Liver (tissue), 9 donors: ENCODE results near the gene TMOD4. TPM values are rescaled to one million over a fixed set of nuclear protein-coding genes. Genes with fewer than 3 reads are reported as not detected.

Experiments used
- DNase-seq: peaks from one replicate; pipeline ENCODE4 v3.0.0-alpha.2; 2017; ENCODE audit warnings: low spot score
- H3K27ac ChIP-seq, 2 donors: one replicate each; pipeline ENCODE4 v1.7.0; 2013; ENCODE audit warnings: inconsistent platforms in 2 of 2, low read length in 2 of 2, control low read depth in 1 of 2, low read depth in 1 of 2, mild to moderate bottlenecking in 1 of 2
- H3K27me3 ChIP-seq, 4 donors: one replicate each; pipeline versions ENCODE4 v1.6.1 to v1.7.0; 2013; ENCODE audit warnings: low read length in 3 of 4, inconsistent platforms in 1 of 4, mild to moderate bottlenecking in 1 of 4, moderate library complexity in 1 of 4; ENCODE audit not compliant: control insufficient read depth in 4 of 4, insufficient read depth in 4 of 4
- H3K36me3 ChIP-seq, 4 donors: one replicate each; pipeline versions ENCODE4 v1.6.1 to v1.7.0; 2013; ENCODE audit warnings: low read length in 3 of 4, mild to moderate bottlenecking in 3 of 4, low read depth in 1 of 4, moderate library complexity in 1 of 4; ENCODE audit not compliant: control insufficient read depth in 4 of 4, insufficient read depth in 3 of 4
- H3K4me1 ChIP-seq, 4 donors: one replicate each; pipeline versions ENCODE4 v1.6.1 to v1.7.0; 2013; ENCODE audit warnings: low read length in 3 of 4, mild to moderate bottlenecking in 3 of 4, moderate library complexity in 1 of 4; ENCODE audit not compliant: control insufficient read depth in 4 of 4, insufficient read depth in 4 of 4
- H3K4me3 ChIP-seq, 3 donors: one replicate each; pipeline versions ENCODE4 v1.6.1 to v1.7.0; 2013; ENCODE audit warnings: low read length in 3 of 3, control low read depth in 1 of 3, low read depth in 1 of 3, mild to moderate bottlenecking in 1 of 3
- H3K9ac ChIP-seq, 2 donors: one replicate each; pipeline ENCODE4 v1.7.0; 2013; ENCODE audit warnings: low read length in 2 of 2, mild to moderate bottlenecking in 2 of 2, moderate library complexity in 2 of 2, control low read depth in 1 of 2, low read depth in 1 of 2
- H3K9me3 ChIP-seq, 4 donors: one replicate each; pipeline versions ENCODE4 v1.6.1 to v1.7.0; 2013; ENCODE audit warnings: low read length in 3 of 4; ENCODE audit not compliant: control insufficient read depth in 4 of 4
- FOXA1 ChIP-seq: IDR thresholded peaks from 2 replicates; pipeline ENCODE4 v1.6.1; 2016; ENCODE audit warnings: antibody characterized with exemption
- FOXA2 ChIP-seq: IDR thresholded peaks from 2 replicates; pipeline ENCODE4 v1.6.1; 2016; ENCODE audit warnings: antibody characterized with exemption
- HNF4A ChIP-seq, 2 donors: conservative IDR thresholded peaks; 2 replicates each; pipeline ENCODE4 v1.6.1; 2016; ENCODE audit warnings: antibody characterized with exemption in 2 of 2, mild to moderate bottlenecking in 2 of 2
- HNF4G ChIP-seq: IDR thresholded peaks from 2 replicates; pipeline ENCODE4 v1.6.1; 2016; ENCODE audit warnings: antibody characterized with exemption
- JUND ChIP-seq, 2 donors: IDR thresholded peaks; 2 replicates each; pipeline ENCODE4 v1.6.1; 2016; ENCODE audit warnings: antibody characterized with exemption in 2 of 2
- MAX ChIP-seq: IDR thresholded peaks from 2 replicates; pipeline ENCODE4 v1.6.1; 2016; ENCODE audit warnings: antibody characterized with exemption
- NR2F2 ChIP-seq: IDR thresholded peaks from 2 replicates; pipeline ENCODE4 v1.6.1; 2016; ENCODE audit warnings: antibody characterized with exemption
- TAF1 ChIP-seq: conservative IDR thresholded peaks from 2 replicates; pipeline ENCODE4 v1.6.1; 2016; ENCODE audit warnings: antibody characterized with exemption, mild to moderate bottlenecking
- YY1 ChIP-seq: IDR thresholded peaks from 2 replicates; pipeline ENCODE4 v1.6.1; 2016; ENCODE audit warnings: antibody characterized with exemption, mild to moderate bottlenecking
- ZBTB33 ChIP-seq: IDR thresholded peaks from 2 replicates; pipeline ENCODE4 v1.6.1; 2016; ENCODE audit warnings: antibody characterized with exemption
- WGBS: extraction: QIAGEN DNeasy Blood & Tissue Kit; methylation state at CpG from one replicate; pipeline ENCODE4 v1.1.7; 2013; 5-methylcytosine and 5-hydroxymethylcytosine counted together
- polyA plus RNA-seq, 2 donors: library from polyadenylated mRNA; stranded (reverse) in 1 of 2; unstranded in 1 of 2; fragments of 200-250 nt in 1 of 2; fragments of >200 nt in 1 of 2; fragmentation: Nextera tagmentation in 1 of 2; extraction: Ambion mirVana in 1 of 2; gene quantifications; one replicate each; pipeline versions ENCODE4 v1.2.1 to v1.2.3, GENCODE V29; 2013 to 2015
- total RNA-seq, 2 donors: library from RNA; depleted of rRNA; stranded (reverse); fragments of >200 nt; gene quantifications; one replicate each; pipeline ENCODE4 v1.2.3, GENCODE V29; 2014
- TF ChIP-seq, protein P1 (sequence below): fragments of 150-350 bp; IDR thresholded peaks from 2 replicates; pipeline ENCODE4 v1.5.1; 2017; ENCODE audit warnings: improper control_type of control experiment, low read depth, low read length; ENCODE audit not compliant: missing input control
- donor health status: healthy.
- donor health status: healthy.
- donor health status: healthy.
- donor health status: healthy.
- donor health status: healthy.

Gene TMOD4
- total and polyA plus RNA-seq, 4 donors: not detected

DNA sequence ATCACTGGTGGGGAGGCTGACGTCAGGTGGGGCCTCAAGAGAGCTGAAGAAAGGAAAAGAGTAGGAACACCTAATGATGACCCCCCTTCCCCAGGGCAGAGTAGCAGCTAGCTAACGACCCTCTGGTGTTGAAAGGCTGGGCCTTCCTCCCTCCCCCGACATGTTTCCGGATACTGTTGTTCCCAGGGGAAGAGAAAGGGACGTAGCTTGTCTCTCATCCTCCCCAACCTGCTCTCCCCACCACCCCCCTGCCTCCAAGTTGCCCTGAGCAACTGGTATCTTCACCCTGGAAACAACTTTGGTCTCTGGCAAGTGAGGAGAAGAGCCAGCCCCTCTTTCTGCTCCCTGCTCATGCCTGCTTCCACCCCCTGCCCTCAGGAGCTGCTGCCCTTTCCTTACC lies 31.8 kb downstream of the TMOD4 start (continued):
- TF ChIP-seq TAF1 (no peak), MAX (no peak), FOXA1 (no peak), FOXA2 (no peak), YY1 (no peak)

GRCh38 chr1:151143057-151143435 lies 32.7 kb downstream of the TMOD4 start:
- DNase-seq: no peak
- Histone ChIP-seq H3K4me3 (no peak overlapping the region), H3K4me1 (peaks cover 0 to 25% (median 15%) of the 10 kb centered on the region in 4 donors), H3K27me3 (no peaks in the 10 kb centered on the region), H3K9me3 (no peaks in the 10 kb centered on the region), H3K27ac (no peak overlapping the region), H3K36me3 (peaks cover 0 to 7% (median 0%) of the 10 kb centered on the region in 4 donors), H3K9ac (no peak overlapping the region)
- 76% methylated on average over 7 of the region's 7 CpGs for WGBS
- TF ChIP-seq, protein P1, sequence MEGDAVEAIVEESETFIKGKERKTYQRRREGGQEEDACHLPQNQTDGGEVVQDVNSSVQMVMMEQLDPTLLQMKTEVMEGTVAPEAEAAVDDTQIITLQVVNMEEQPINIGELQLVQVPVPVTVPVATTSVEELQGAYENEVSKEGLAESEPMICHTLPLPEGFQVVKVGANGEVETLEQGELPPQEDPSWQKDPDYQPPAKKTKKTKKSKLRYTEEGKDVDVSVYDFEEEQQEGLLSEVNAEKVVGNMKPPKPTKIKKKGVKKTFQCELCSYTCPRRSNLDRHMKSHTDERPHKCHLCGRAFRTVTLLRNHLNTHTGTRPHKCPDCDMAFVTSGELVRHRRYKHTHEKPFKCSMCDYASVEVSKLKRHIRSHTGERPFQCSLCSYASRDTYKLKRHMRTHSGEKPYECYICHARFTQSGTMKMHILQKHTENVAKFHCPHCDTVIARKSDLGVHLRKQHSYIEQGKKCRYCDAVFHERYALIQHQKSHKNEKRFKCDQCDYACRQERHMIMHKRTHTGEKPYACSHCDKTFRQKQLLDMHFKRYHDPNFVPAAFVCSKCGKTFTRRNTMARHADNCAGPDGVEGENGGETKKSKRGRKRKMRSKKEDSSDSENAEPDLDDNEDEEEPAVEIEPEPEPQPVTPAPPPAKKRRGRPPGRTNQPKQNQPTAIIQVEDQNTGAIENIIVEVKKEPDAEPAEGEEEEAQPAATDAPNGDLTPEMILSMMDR: no peak
- no peak for TF ChIP-seq ZBTB33

DNA sequence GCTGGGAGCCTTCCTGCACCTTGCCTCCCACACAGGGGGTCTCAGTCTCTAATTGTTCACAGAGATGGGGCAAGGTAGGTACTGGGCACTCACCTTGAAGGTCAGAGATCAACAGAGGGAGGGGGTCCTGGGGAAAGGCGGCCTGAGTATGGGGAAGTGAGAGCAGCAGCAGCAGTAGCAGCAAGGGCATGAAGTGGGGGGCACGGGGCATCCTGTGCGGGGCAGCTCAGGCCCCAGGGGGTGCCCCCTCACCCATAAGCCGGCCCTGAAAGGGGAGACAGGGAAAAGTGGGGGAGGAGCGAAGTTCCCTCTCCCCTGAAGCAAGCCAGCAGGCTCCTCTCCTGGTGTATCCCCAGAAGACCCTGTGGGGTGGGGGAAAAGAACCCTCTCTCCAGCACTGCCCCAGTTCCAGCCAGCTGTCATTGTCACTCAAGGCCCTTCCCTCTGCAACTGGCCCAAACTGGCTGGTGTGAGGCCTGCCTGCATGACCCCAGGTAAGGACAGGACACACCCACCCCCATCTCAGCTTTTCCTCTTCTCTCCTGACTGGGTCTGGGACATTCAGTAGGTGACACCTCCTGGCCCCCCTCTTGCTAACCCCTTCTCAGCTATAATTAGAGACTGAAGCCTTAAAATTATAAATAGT lies 33.2 kb downstream of the TMOD4 start:
- no peak overlapping the region for H3K27ac ChIP-seq
- peaks cover 0 to 20% (median 11%) of the 10 kb centered on the region in 4 donors for H3K4me1 ChIP-seq
- no peak for TF ChIP-seq HNF4G
- TF ChIP-seq JUND (IDR thresholded peaks at IDR 0.05): no peak
- TF ChIP-seq ZBTB33: no peak
- no peak for TF ChIP-seq NR2F2
- no peak for TF ChIP-seq YY1
- no peak for TF ChIP-seq HNF4A (conservative IDR thresholded peaks at IDR 0.05)
- peaks cover 0 to 7% (median 0%) of the 10 kb centered on the region in 4 donors for H3K36me3 ChIP-seq
- no peak for DNase-seq
- H3K9ac ChIP-seq: no peak overlapping the region
- no peaks in the 10 kb centered on the region for H3K9me3 ChIP-seq
- no peaks in the 10 kb centered on the region for H3K27me3 ChIP-seq
- no peak overlapping the region for H3K4me3 ChIP-seq
- 95% methylated on average over 5 of the region's 5 CpGs for WGBS
